GM12875 (cell line): ENCODE results near the gene NECTIN4.

ENCODE experiments used
- H3K4me3 ChIP-seq: one replicate; pipeline ENCODE4 v1.5.1; 2011; ENCODE audit warnings: low read depth, low read length, control low read depth
- CTCF ChIP-seq: IDR thresholded peaks from 2 replicates; pipeline ENCODE4 v1.5.1; 2011; ENCODE audit warnings: low read depth, mild to moderate bottlenecking, control low read depth, inconsistent platforms, low read length, moderate library complexity, borderline replicate concordance; ENCODE audit not compliant: insufficient read depth

NECTIN4 gene

GRCh38 chr1:161089251-161089924, at the start of gene NECTIN4:
Gene NECTIN4, minus strand, starts transcription at chr1:161089558. Its CDS starts 262 bp downstream, at chr1:161089296.
- TF ChIP-seq CTCF: no peak
- no peak within 1 kb of the TSS for H3K4me3 ChIP-seq

- no peak for TF ChIP-seq CTCF
- H3K4me3 ChIP-seq: no peak overlapping the region
Observed at GRCh38 chr1:161138431-161138830, 49.1 kb upstream of the NECTIN4 start.

DNA sequence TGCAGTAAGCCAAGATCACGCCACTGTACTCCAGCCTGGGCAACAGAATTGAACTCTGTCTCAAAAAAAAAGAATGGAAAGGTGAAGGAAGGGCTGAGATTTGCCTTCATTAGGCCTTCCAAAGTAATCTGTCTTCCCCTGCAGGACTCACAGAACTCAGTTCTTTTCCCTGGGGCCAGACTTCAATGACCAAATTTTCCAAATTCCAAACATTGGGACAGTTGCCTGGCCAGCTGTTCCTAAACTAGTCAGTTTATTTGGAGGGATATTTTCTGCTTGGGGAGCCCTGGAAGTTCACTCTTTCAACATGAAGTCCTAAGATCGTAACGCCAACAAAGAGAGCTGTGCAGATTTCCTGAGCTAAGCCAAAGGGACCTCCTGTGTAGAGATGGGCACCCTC, 48.5 kb upstream of the NECTIN4 start:
- no peak for TF ChIP-seq CTCF

DNA sequence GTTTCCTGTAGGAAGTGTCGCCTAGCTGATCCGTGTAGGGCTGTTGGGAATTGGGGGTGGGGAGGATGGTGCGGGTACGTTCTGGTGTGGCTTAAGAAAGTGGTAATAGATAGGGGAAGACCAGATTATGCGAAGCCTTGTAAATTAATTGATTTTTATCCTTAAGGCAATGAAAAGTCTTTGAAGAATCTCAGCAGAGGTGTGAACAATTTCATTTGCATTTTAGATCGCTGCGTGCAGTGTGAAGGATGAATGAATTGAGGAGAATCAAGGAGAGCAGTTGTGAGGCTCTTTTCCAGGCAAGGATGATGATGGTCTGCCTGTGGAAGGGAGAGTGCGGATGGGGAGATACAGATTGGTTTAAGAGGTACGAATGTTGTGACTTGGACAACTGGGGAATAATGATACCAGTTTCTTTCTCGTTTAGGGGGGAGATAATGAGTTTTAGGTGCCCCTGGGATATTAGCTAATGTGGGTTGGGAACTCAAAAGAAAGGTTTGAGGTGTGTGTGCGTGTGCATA, 43.9 kb upstream of the NECTIN4 start:
- no peak for TF ChIP-seq CTCF
- H3K4me3 ChIP-seq: peak overlapping the region; percentile 92

More for the DNA sequence above, 48.5 kb upstream of the NECTIN4 start:
- H3K4me3 ChIP-seq: no peak overlapping the region

GRCh38 chr1:161132410-161133219, 43.3 kb upstream of the NECTIN4 start, which contains the start of gene DEDD:
Gene DEDD, minus strand, starts transcription at chr1:161132667. Its CDS starts 8,205 bp downstream, at chr1:161124462.
- peak within 1 kb of the TSS; percentile 92 for H3K4me3 ChIP-seq
- TF ChIP-seq CTCF: no peak

DNA sequence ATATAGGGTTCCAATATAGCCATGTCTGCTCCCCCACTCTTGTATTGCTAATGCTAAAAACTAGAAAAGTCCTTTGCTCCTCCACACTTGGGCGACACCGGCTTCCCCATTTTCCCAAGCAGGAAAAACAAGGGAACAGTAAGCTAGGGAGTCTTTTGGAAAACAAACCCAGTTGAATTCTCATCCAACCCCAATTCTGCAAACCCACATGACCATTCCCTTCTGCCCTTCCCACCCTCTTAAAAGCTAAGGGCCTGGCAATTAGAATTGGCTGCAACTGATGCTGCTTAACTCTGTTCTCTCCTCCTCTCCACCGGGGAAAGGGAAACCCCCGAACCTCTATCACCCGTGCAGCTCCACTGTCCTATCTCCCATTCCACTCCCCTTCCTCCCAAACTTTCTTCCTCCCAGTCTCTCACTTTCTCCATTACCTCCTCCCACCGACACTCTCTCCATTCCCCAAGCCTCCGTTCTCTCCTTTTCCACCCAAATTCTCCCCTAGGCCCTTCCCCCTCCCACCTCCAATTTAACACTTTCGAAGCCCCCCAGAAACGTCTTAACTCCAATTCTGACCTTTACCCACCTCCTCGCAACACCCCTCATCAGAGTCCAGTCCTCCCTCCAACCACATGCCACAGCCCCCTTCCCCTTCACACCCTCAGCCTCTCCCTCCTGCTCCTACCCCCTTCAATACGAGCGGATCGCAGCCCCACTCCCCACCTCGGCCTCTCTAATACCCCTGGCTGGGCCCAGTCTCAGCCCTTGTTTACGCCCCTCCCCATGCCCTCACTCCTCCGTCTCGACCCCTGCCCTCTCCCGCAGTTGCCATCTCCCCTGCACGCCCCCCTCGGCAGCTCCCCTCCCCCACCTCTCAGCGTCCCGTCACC, 42.4 kb upstream of the NECTIN4 start:
- H3K4me3 ChIP-seq: peak overlapping the region; percentile 92
- no peak for TF ChIP-seq CTCF
